K562 (cell line): ENCODE measurements around the gene MMP2. TPM values are rescaled to one million over a fixed set of nuclear protein-coding genes. Genes with fewer than 3 reads are reported as not detected.
A peak's percentile ranks its signal among the peaks of the same experiment; 100 is the strongest.

ENCODE experiments used
- BHLHE40 ChIP-seq: IDR thresholded peaks from 2 replicates; pipeline ENCODE4 v1.6.1; 2011; ENCODE audit warnings: low read length, improper control_type of control experiment
- CBFA2T3 ChIP-seq: fragments of 450-650 bp; IDR thresholded peaks from 2 replicates; pipeline ENCODE4 v1.6.1; 2017
- CEBPB ChIP-seq: fragments of 450-650 bp; IDR thresholded peaks from 2 replicates; pipeline ENCODE4 v1.6.1; 2016; ENCODE audit warnings: missing genetic modification characterization, missing compliant biosample characterization
- GTF2E2 ChIP-seq: fragments of 200-800 bp; sonication (Bioruptor generic); IDR thresholded peaks from 2 replicates; pipeline ENCODE4 v1.6.1; 2016; ENCODE audit warnings: missing genetic modification characterization, missing compliant biosample characterization
- KDM1A ChIP-seq, 2 experiments: fragments of 450-650 bp; IDR thresholded peaks; 2 replicates each; pipeline ENCODE4 v1.6.1; 2016; ENCODE audit warnings: mild to moderate bottlenecking in 2 of 2
- KLF16 ChIP-seq: IDR thresholded peaks from 2 replicates; pipeline ENCODE4 v1.6.1; 2016; ENCODE audit warnings: antibody characterized with exemption
- LCOR ChIP-seq: sonication (generic); formaldehyde crosslinking; IDR thresholded peaks from 2 replicates; pipeline ENCODE4 v1.8.0; 2022; ENCODE audit warnings: mild to moderate bottlenecking, missing genetic modification reagents
- MAZ ChIP-seq, 2 experiments: fragments of 450-650 bp in 1 of 2; sonication (generic) in 1 of 2; formaldehyde crosslinking; IDR thresholded peaks in 1 of 2; conservative IDR thresholded peaks in 1 of 2; 2 replicates each; pipeline versions ENCODE4 v1.4.0 to v1.5.0; 2020; ENCODE audit warnings: mild to moderate bottlenecking in 1 of 2, missing genetic modification reagents in 1 of 2
- NCOA2 ChIP-seq, 2 experiments: fragments of 450-650 bp; IDR thresholded peaks; 2 replicates each; pipeline ENCODE4 v1.6.1; 2018; ENCODE audit warnings: mild to moderate bottlenecking in 2 of 2, moderate library complexity in 1 of 2; ENCODE audit not compliant: partially characterized antibody in 2 of 2
- NFE2 ChIP-seq: IDR thresholded peaks from 2 replicates; pipeline ENCODE4 v1.6.1; 2014; ENCODE audit warnings: antibody characterized with exemption, low read depth
- NFIC ChIP-seq: fragments of 450-650 bp; IDR thresholded peaks from 2 replicates; pipeline ENCODE4 v1.6.1; 2017; ENCODE audit warnings: mild to moderate bottlenecking, inconsistent platforms
- NUFIP1 ChIP-seq: fragments of 450-650 bp; IDR thresholded peaks from 2 replicates; pipeline ENCODE4 v1.6.1; 2018; ENCODE audit not compliant: partially characterized antibody
- SMC3 ChIP-seq: conservative IDR thresholded peaks from 2 replicates; pipeline ENCODE4 v1.6.1; 2011; ENCODE audit warnings: low read depth, low read length, improper control_type of control experiment; ENCODE audit not compliant: insufficient read depth
- ZNF75A ChIP-seq: fragments of 450-650 bp; formaldehyde crosslinking; IDR thresholded peaks from 2 replicates; pipeline ENCODE4 v1.4.0; 2020; ENCODE audit warnings: mild to moderate bottlenecking
- polyA plus RNA-seq, 8 experiments: library from polyadenylated mRNA; depleted of rRNA in 4 of 8; stranded (reverse) in 5 of 8; unstranded in 3 of 8; fragments of >200 nt; fragmentation: Nextera tagmentation in 2 of 8; fragmentation: Illumina TruSeq in 1 of 8; extraction: Ambion mirVana in 2 of 8; extraction: Trizol in 1 of 8; gene quantifications; 2 replicates each; pipeline versions ENCODE4 v1.2.1 to v1.2.3, GENCODE V29; 2011 to 2014; ENCODE audit warnings: inconsistent platforms in 1 of 8, missing spikeins in 1 of 8
- total RNA-seq, 7 experiments: library from RNA; depleted of rRNA in 6 of 7; stranded (reverse); fragments of >200 nt in 6 of 7; fragmentation: Illumina TruSeq in 2 of 7; extraction: Trizol in 2 of 7; gene quantifications; 2 replicates each; pipeline versions ENCODE4 v1.2.1 to v1.2.3, GENCODE V29; 2011 to 2021; ENCODE audit warnings: low replicate concordance in 1 of 7
- TF ChIP-seq, protein P1 (sequence below): fragments of 150-350 bp; conservative IDR thresholded peaks from 2 replicates; pipeline ENCODE4 v1.6.1; 2014; ENCODE audit warnings: low read length
- TF ChIP-seq, protein P2 (sequence below), 3 experiments: IDR thresholded peaks in 2 of 3; conservative IDR thresholded peaks in 1 of 3; 2 replicates each; pipeline ENCODE4 v1.5.1; 2011 to 2012; ENCODE audit warnings: low read length in 3 of 3, mild to moderate bottlenecking in 3 of 3, control low read depth in 2 of 3, improper control_type of control experiment in 1 of 3, inconsistent platforms in 1 of 3, low read depth in 1 of 3, mixed read lengths in 1 of 3, moderate library complexity in 1 of 3; ENCODE audit not compliant: insufficient read depth in 2 of 3
- TF ChIP-seq, protein P3 (sequence below): fragments of 250-450 bp; sonication (Bioruptor Pico); IDR thresholded peaks from 2 replicates; pipeline ENCODE4 v1.8.0; 2022; ENCODE audit warnings: inconsistent platforms
- TF ChIP-seq, protein P4 (sequence below): fragments of 450-650 bp; IDR thresholded peaks from 2 replicates; pipeline ENCODE4 v1.6.1; 2018; ENCODE audit warnings: mild to moderate bottlenecking, low read depth; ENCODE audit not compliant: partially characterized antibody

Gene MMP2
- total and polyA plus RNA-seq, 9 of the 15 experiments (the other 6 are each of a cell fraction or from before 2014, with no cell fraction given) = 0.05 to 0.53 TPM; not detected in 7

DNA sequence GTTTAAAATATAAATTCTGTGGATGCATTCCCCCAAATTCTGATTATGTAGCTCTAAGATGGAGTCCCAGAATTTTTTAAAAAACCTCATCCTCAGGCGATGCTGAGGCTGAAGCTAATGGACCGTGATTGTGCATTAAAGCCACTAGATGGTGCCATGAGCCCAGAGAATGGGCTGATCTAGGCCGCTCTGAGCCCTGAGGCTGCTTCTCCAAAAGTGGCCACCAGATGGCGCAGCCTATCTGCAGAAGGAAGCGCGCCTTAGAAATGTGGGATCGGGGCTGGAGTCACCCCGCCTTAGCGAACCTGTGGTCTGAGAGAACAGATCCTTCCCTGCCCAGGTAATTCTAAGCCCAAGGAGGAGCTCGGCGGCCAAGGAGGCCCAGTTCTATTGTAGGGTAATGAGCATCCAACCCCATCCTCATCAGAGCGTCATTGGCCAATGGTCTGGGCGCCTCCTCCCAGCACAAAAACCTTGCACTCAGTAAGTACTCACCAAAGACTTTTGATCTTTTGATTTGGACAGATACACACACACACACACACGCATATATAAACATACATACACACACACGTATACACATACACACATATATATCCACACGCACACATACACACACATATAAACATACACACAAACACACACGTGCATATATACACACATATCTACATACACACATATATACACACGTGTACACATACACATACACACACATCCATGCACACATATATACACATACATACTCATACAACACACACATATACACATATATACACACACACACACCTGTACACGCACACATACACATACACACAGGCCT is 13.7 kb upstream of the MMP2 start (continued):
- TF ChIP-seq, protein P1, sequence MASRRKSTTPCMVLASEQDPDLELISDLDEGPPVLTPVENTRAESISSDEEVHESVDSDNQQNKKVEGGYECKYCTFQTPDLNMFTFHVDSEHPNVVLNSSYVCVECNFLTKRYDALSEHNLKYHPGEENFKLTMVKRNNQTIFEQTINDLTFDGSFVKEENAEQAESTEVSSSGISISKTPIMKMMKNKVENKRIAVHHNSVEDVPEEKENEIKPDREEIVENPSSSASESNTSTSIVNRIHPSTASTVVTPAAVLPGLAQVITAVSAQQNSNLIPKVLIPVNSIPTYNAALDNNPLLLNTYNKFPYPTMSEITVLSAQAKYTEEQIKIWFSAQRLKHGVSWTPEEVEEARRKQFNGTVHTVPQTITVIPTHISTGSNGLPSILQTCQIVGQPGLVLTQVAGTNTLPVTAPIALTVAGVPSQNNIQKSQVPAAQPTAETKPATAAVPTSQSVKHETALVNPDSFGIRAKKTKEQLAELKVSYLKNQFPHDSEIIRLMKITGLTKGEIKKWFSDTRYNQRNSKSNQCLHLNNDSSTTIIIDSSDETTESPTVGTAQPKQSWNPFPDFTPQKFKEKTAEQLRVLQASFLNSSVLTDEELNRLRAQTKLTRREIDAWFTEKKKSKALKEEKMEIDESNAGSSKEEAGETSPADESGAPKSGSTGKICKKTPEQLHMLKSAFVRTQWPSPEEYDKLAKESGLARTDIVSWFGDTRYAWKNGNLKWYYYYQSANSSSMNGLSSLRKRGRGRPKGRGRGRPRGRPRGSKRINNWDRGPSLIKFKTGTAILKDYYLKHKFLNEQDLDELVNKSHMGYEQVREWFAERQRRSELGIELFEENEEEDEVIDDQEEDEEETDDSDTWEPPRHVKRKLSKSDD = 0 out of 2 replicates have a peak, but pooled peaks have one; percentile 24
- peak in 1 of 2 experiments; percentile 46; a peak in 1 of 4 replicates for TF ChIP-seq MAZ (CRISPR knock-in tag; conservative IDR thresholded peaks at IDR 0.05 in 1 of 2, IDR thresholded peaks at IDR 0.05 in 1 of 2)
- peak; percentile 16; the same call in 1 of the 2 replicates for TF ChIP-seq BHLHE40
- TF ChIP-seq KLF16 = peak; percentile 53; the same call in 1 of the 2 replicates
- TF ChIP-seq KDM1A (IDR thresholded peaks at IDR 0.05) = 0 out of 4 replicates have a peak, but pooled peaks of 1 of the 2 experiments have one; percentile 26
- TF ChIP-seq, protein P2, sequence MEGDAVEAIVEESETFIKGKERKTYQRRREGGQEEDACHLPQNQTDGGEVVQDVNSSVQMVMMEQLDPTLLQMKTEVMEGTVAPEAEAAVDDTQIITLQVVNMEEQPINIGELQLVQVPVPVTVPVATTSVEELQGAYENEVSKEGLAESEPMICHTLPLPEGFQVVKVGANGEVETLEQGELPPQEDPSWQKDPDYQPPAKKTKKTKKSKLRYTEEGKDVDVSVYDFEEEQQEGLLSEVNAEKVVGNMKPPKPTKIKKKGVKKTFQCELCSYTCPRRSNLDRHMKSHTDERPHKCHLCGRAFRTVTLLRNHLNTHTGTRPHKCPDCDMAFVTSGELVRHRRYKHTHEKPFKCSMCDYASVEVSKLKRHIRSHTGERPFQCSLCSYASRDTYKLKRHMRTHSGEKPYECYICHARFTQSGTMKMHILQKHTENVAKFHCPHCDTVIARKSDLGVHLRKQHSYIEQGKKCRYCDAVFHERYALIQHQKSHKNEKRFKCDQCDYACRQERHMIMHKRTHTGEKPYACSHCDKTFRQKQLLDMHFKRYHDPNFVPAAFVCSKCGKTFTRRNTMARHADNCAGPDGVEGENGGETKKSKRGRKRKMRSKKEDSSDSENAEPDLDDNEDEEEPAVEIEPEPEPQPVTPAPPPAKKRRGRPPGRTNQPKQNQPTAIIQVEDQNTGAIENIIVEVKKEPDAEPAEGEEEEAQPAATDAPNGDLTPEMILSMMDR (IDR thresholded peaks at IDR 0.05 in 2 of 3, conservative IDR thresholded peaks at IDR 0.05 in 1 of 3; ENCODE audit: insufficient read depth in 2 of 3, low read depth in 1 of 3, low read length in 3 of 3) = peak; percentile 100
- TF ChIP-seq NUFIP1 = no peak
- TF ChIP-seq, protein P3, sequence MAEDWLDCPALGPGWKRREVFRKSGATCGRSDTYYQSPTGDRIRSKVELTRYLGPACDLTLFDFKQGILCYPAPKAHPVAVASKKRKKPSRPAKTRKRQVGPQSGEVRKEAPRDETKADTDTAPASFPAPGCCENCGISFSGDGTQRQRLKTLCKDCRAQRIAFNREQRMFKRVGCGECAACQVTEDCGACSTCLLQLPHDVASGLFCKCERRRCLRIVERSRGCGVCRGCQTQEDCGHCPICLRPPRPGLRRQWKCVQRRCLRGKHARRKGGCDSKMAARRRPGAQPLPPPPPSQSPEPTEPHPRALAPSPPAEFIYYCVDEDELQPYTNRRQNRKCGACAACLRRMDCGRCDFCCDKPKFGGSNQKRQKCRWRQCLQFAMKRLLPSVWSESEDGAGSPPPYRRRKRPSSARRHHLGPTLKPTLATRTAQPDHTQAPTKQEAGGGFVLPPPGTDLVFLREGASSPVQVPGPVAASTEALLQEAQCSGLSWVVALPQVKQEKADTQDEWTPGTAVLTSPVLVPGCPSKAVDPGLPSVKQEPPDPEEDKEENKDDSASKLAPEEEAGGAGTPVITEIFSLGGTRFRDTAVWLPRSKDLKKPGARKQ = no peak
- TF ChIP-seq, protein P4, sequence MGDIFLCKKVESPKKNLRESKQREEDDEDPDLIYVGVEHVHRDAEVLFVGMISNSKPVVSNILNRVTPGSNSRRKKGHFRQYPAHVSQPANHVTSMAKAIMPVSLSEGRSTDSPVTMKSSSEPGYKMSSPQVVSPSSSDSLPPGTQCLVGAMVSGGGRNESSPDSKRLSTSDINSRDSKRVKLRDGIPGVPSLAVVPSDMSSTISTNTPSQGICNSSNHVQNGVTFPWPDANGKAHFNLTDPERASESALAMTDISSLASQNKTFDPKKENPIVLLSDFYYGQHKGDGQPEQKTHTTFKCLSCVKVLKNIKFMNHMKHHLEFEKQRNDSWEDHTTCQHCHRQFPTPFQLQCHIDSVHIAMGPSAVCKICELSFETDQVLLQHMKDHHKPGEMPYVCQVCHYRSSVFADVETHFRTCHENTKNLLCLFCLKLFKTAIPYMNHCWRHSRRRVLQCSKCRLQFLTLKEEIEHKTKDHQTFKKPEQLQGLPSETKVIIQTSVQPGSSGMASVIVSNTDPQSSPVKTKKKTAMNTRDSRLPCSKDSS = no peak
- no peak for TF ChIP-seq NCOA2 (IDR thresholded peaks at IDR 0.05; ENCODE audit: partially characterized antibody in 2 of 2)
- TF ChIP-seq ZNF75A (CRISPR knock-in tag) = no peak
- TF ChIP-seq CEBPB (tag) = no peak
- no peak for TF ChIP-seq CBFA2T3
- TF ChIP-seq LCOR (CRISPR knock-in tag) = 0 out of 2 replicates have a peak, but pooled peaks have one; percentile 36
- 0 out of 2 replicates have a peak, but pooled peaks have one; percentile 11 for TF ChIP-seq NFE2
- peak; percentile 100 for TF ChIP-seq SMC3
- TF ChIP-seq NFIC = peak; percentile 20; the same call in 1 of the 2 replicates
- TF ChIP-seq GTF2E2 (tag) = no peak
